Psoas muscle (tissue), 8 donors: ENCODE results near the gene KCNMA1. TPM values are rescaled to one million over a fixed set of nuclear protein-coding genes. Genes with fewer than 3 reads are reported as not detected.

Experiments used
- ATAC-seq, 4 donors: fragments of 200-7000 bp; cut with Tn5 transposase; one replicate each; pipeline ENCODE4 v1.9.1; 2020; ENCODE audit warnings: moderate library complexity in 3 of 4, mild to moderate bottlenecking in 2 of 4
- DNase-seq, 2 donors: peaks; one replicate each; pipeline ENCODE4 v3.0.0-alpha.2; 2020
- H3K27ac ChIP-seq: fragments of 200-600 bp; one replicate; pipeline ENCODE4 v1.8.0; 2022
- H3K27me3 ChIP-seq, 3 donors: fragments of 200-600 bp in 1 of 3; one replicate each; pipeline versions ENCODE4 v1.6.1 to v1.8.0; 2013 to 2022; ENCODE audit warnings: low read length in 2 of 3, mild to moderate bottlenecking in 2 of 3, moderate library complexity in 1 of 3; ENCODE audit not compliant: insufficient read depth in 3 of 3
- H3K36me3 ChIP-seq, 2 donors: fragments of 200-600 bp in 1 of 2; one replicate each; pipeline versions ENCODE4 v1.6.1 to v1.8.0; 2013 to 2022; ENCODE audit warnings: low read depth in 1 of 2, mild to moderate bottlenecking in 1 of 2, moderate library complexity in 1 of 2; ENCODE audit not compliant: insufficient read depth in 1 of 2
- H3K4me1 ChIP-seq: fragments of 200-600 bp; one replicate; pipeline ENCODE4 v1.8.0; 2022
- H3K4me3 ChIP-seq: fragments of 200-600 bp; one replicate; pipeline ENCODE4 v1.8.0; 2022; ENCODE audit warnings: mild to moderate bottlenecking
- H3K9me3 ChIP-seq: fragments of 200-600 bp; one replicate; pipeline ENCODE4 v1.8.0; 2022
- WGBS, 3 donors: extraction: QIAGEN DNeasy Blood & Tissue Kit; methylation state at CpG; one replicate each; pipeline versions ENCODE4 v1.1.6 to v1.1.7; 2013; 5-methylcytosine and 5-hydroxymethylcytosine counted together
- intact Hi-C, 2 donors: fragments of 100-400 bp; cut with DNase I; formaldehyde crosslinking; loops; one replicate each; pipeline versions ENCODE4 v1.11.0 to v1.14.2; 2022
- polyA plus RNA-seq, 3 donors: library from polyadenylated mRNA; stranded (reverse); fragments of 200-250 nt; gene quantifications; one replicate each; pipeline ENCODE4 v1.2.3, GENCODE V29; 2013
- total RNA-seq, 4 donors: library from RNA; stranded (reverse); fragmentation: NEBNext Ultra II Directional in 2 of 4; extraction: Animal tissue kit (Norgen Biotek cat#: 25700) in 2 of 4; gene quantifications; one replicate each; pipeline versions ENCODE4 v1.2.1 to v1.2.4, GENCODE V29; 2021 to 2023
- TF ChIP-seq, protein P1 (sequence below): fragments of 200-600 bp; IDR thresholded peaks from one replicate; pipeline ENCODE4 v1.8.0; 2022; ENCODE audit warnings: antibody characterized with exemption
- donor health status: healthy with polysubstance abuse.
- donor health status: DM: no; HTN: no; CAD: no; lungs with moderate emphysema.
- donor health status: Bipolar disorder and iron deficiency.
- donor health status: healthy.
- donor health status: DM: yes; HTN: yes; CAD: no.
- donor health status: DM: no; HTN: no; CAD: no.
- donor health status: DM: no; HTN: no; CAD: no.
- donor health status: DM: yes; HTN: yes; CAD: no.

KCNMA1 gene
- total and polyA plus RNA-seq, 7 donors = 7.9 to 53.0 (median 41.9) TPM

DNA sequence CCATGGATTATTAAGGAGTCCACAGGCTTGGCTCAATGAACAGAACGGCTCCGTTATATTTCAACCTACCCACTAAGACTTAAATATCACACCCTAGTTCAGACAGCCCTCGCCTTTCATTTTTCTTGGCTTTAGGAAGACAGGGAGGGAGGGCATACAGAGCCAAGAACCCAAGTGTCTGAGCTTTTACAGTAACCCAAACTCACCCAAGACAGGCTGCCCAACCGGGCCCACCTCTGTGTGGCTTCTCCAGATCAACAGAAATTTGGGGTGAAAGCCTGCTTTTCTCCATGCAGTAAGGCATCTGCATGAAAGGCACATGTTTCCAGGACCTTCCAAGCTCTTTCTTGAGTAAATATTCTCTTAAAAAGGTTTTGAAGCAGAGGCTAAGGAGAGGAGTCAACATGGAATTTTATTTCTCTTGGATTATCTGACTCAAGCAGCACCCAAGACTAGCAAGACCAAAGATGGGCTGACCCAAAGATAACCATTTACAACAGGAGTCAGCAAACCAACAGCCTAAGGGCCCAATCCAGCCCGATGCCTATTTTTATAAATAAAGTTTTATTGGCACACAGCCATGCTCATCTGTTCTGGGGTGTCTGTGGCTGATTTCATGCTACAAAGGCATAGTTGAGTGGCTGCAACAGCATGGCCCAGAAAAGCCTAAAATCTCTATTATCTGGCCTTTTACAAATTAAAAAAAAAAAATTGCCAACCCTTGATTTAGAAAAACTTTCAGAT is 90.1 kb downstream of the KCNMA1 start:
- Histone ChIP-seq H3K4me1 (peaks cover 13% of the 10 kb centered on the region), H3K27me3 (no peaks in the 10 kb centered on the region), H3K9me3 (no peaks in the 10 kb centered on the region), H3K36me3 (no peaks in the 10 kb centered on the region), H3K4me3 (no peak overlapping the region), H3K27ac (peak overlapping the region; percentile 30)
- no peak for ATAC-seq
- 74 to 85% (median 80%) methylated on average over 5 of the region's 5 CpGs for WGBS, 3 donors
- intact Hi-C loops = no loop called here
- DNase-seq = no peak
- TF ChIP-seq, protein P1, sequence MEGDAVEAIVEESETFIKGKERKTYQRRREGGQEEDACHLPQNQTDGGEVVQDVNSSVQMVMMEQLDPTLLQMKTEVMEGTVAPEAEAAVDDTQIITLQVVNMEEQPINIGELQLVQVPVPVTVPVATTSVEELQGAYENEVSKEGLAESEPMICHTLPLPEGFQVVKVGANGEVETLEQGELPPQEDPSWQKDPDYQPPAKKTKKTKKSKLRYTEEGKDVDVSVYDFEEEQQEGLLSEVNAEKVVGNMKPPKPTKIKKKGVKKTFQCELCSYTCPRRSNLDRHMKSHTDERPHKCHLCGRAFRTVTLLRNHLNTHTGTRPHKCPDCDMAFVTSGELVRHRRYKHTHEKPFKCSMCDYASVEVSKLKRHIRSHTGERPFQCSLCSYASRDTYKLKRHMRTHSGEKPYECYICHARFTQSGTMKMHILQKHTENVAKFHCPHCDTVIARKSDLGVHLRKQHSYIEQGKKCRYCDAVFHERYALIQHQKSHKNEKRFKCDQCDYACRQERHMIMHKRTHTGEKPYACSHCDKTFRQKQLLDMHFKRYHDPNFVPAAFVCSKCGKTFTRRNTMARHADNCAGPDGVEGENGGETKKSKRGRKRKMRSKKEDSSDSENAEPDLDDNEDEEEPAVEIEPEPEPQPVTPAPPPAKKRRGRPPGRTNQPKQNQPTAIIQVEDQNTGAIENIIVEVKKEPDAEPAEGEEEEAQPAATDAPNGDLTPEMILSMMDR = no peak

DNA sequence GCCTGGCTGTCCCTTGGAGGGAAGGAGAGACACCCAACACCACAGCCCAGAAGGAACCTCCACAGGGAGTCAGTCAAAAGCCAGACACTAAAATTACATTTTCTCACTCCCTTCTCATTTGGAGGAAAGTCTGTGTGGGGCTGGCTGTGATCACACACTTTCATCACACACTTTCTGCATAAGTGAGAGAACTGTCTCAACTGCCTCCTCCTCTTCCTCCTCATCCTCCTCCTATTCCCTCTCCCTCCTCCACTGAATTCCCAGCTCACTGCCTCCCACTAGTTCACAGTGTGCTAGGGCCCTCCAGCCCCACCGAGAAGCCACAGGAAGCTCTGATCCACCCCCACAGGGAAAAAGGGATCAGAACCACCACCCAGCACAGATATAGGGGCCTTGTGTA is 91.6 kb downstream of the KCNMA1 start:
- no peak overlapping the region for H3K27ac ChIP-seq
- H3K4me3 ChIP-seq = no peak overlapping the region
- DNase-seq (no peak), ATAC-seq (peak in 1 of 4 donors; percentile 29)
- no peaks in the 10 kb centered on the region for H3K27me3 ChIP-seq
- WGBS, 3 donors = 73 to 100% (median 76%) methylated on average over 1 of the region's 1 CpG
- H3K9me3 ChIP-seq = no peaks in the 10 kb centered on the region
- H3K36me3 ChIP-seq = no peaks in the 10 kb centered on the region
- intact Hi-C loops = no loop called here
- peaks cover 13% of the 10 kb centered on the region for H3K4me1 ChIP-seq
- TF ChIP-seq, protein P1 = no peak

DNA sequence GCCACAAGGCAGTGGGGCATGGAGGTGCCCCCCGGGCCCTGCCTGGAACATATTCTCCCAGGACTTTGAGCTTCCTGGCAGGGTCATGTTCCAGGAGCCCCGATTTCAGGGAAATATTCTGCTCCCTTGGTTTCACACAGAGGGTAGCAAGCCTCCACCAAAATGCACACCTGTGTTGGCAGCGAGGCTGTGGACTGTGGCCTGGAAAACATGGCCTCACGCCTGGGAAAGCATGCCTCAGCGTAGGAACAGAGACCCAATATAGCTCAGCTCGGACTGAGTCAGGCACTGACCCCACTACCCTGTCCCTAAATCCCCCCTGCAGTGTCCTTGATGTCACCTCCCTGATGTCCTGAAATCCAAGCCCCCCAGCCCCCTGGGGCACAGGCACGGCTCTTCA is 92.0 kb downstream of the KCNMA1 start:
- no peak for DNase-seq
- ATAC-seq = peak; percentile 38 to 70 (median 60)
- Histone ChIP-seq H3K4me1 (peaks cover 13% of the 10 kb centered on the region), H3K4me3 (no peak overlapping the region), H3K27ac (no peak overlapping the region), H3K36me3 (no peaks in the 10 kb centered on the region), H3K27me3 (no peaks in the 10 kb centered on the region), H3K9me3 (no peaks in the 10 kb centered on the region)
- TF ChIP-seq, protein P1 = no peak
- 41 to 55% (median 50%) methylated on average over 7 of the region's 7 CpGs for WGBS, 3 donors
- intact Hi-C loops = no loop called here

DNA sequence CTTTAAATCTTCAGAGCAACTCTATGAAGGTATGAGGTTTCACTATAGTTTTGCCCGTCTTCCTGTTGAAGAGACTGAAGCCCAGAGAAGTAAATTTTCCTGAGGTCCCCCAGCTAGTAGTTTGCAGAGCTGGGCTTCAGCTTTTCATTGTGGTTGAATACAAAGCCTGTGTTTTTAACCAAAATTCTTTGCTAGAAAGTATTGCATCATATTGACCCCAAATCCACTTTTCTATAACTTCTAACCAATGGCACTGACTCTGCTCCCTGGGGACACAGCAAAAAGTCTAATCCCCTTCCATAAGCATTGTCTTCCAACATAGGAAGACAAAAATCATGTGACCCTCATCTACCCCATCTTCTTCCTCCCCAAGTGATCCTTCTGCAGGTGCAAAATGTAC is 93.0 kb downstream of the KCNMA1 start:
- H3K4me3 ChIP-seq = no peak overlapping the region
- H3K27ac ChIP-seq = no peak overlapping the region
- no peak for ATAC-seq
- WGBS, 3 donors = 88 to 98% (median 94%) methylated on average over 1 of the region's 1 CpG
- no peaks in the 10 kb centered on the region for H3K36me3 ChIP-seq
- no peaks in the 10 kb centered on the region for H3K27me3 ChIP-seq
- peaks cover 13% of the 10 kb centered on the region for H3K4me1 ChIP-seq
- intact Hi-C loops = no loop called here
- DNase-seq = no peak
- H3K9me3 ChIP-seq = no peaks in the 10 kb centered on the region
- TF ChIP-seq, protein P1 = no peak
